HG03558 (cell line): ENCODE results near the gene SKI.

ENCODE experiments used
- ATAC-seq: cut with Tn5 transposase; IDR thresholded peaks from one replicate; pipeline ENCODE4 v1.9.1; 2021; ENCODE audit warnings: moderate number of reproducible peaks; ENCODE audit not compliant: unreplicated experiment; ENCODE audit errors: extremely low read depth

The SKI gene

DNA sequence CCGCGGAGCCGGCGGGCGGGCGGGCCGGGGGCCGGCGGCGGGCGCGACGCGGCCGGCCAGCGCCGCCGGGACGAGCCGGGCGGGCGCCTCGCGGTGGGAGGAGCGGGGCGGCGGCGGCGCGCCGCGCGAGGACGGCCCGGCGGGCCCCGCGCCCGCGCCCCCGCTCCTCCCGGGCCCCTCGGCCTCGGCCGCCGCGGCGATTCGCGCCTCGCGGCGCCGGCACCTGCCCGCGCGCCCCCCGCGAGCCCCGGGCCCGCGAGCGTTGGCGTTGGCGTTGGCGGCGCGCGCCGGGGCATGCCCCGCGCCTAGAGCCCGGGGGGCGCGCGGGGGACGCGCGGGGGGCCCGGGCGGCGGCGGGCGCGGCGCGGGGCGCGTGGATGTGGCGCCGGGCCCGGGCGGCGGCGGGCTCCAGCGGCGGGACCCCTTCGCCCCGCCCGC, at the start of gene SKI:
Gene SKI (plus strand): TSS at position 163 of the 438 bp plus-strand sequence. CDS start 448 bp downstream, outside the sequence.
- ATAC-seq, result no peak

DNA sequence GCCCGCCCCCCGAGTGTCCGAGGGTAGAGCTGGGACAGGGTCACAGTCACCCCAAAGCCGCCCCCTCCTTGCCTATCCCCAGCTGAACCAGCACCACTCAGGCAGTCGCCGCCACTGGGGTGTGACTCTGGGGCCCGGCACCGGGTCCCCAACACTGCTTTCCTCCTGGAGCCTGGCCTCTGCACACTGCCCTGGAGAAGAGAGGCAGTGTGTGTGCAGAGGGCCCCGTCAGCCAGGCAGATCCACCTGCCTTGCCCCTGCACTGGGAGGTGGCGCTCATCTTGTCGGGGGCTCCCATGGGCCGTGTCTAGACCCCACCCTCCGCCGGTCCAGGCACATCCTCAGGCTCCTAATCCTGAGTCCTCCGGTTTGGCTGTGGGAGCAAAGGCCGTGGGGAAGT, 49.2 kb upstream of the SKI start:
- no peak for ATAC-seq

DNA sequence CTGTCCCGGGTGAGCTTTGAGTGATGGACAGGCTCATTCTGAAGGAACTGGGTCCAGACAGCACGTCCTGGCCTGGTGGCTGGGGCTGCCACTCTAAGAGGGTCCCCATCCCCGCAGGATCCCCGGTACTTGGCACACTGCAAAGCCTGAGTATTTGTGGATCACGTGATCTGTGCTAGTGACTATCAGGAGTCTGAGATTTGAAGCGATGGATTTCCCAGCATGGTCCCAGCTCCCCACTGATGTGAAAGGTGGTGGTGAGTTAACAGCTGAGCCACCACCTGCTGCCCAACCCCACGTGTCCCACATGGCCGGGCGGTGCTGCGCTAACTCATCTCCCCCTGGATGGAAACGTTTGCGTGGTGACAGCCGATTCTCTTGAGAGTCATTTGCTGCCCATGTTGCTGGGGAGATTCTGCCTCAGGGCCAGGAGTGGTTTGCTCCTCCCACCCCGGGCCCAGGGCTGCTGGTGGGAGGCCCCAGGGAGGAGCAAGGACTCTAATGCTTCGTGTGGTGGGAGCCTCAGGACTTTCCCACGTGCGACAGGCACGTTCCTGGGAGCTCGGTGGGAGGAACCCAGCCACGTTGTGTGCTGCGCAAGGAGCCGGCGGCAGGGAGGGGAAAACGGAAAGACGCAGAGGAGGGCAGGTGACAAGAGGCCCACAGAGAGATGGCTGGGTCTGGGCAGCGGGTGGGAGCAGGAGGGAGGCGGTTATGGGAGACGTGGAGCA, 48.7 kb upstream of the SKI start:
- ATAC-seq, result no peak

DNA sequence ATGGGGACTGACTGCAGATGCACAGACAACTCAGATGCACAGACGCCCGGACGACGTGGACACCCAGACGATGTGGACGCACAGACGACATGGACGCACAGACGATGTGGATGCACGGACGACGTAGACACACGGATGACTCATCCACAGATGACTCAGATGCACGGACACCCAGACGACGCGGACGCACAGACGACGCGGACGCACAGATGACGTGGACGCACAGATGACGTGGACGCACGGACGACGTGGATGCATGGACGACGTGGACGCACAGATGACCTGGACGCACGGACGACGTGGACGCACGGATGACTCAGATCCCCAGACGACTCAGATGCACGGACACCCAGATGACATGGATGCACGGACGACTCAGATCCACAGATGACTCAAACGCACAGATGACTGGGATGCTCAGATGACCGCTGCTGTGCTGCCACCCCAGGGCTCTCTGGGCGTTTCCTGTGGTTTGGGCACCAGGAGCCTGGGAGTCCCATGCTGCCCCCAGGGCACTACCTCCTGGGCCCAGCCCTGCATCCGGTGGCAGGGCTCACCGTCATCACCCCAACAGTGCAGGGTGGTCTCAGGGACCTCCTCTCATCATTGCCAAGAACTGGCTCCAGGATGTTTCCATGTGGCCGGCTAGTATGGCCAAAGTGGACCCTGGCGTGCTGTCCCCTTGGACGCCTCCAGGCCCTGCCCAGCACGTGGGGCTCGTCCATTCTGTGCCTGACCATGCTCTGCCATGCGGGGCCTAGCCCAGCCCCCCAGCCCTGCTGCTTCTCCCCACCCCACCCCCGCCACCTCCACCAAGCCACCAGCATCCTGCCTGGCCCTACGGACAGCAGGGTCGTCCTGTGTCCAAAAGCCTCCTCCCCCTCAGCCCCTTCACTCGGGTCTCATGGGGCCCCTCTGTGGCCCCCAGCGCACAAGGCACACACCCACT, 47.5 kb upstream of the SKI start:
- ATAC-seq, result no peak

DNA sequence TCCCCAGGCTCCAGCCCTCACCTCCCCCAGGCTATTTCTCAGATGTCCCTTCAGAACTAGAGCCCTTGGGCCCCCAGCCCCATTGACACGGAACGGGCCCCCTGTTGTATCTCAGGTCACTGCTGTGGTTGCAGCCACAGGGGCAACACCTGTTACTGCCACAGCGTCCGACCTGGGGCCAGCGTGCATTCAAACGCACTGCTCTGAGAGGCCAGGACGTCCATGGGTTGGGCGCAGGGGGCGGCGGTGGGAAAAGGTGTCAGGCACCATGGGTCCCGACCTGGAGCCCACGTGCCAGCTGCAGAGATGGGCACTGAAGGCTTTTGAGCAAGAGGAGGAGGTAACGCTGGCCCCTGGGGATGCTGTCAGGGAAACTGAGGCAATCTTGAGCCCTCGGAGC, 46.8 kb upstream of the SKI start:
- ATAC-seq, result no peak

DNA sequence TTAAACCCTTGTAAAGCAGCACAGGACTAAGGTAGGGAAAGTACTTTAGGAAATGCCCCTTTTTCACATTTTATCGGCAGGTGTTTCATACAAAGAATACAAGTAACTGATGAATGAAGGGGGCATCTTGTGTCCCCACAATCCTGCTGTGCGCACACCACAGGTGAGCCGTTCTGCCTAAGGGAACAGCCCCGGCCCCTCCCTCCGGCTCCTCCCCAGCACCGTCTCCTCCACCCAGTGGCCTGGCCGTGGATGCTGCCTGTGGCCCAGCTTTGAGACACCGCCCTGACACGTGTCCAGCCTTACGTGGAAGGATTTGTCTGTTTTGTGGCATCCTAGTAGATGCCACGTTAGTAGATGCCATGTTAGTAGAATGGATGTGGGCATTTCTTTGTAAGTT, 46.4 kb upstream of the SKI start:
- ATAC-seq, result no peak

DNA sequence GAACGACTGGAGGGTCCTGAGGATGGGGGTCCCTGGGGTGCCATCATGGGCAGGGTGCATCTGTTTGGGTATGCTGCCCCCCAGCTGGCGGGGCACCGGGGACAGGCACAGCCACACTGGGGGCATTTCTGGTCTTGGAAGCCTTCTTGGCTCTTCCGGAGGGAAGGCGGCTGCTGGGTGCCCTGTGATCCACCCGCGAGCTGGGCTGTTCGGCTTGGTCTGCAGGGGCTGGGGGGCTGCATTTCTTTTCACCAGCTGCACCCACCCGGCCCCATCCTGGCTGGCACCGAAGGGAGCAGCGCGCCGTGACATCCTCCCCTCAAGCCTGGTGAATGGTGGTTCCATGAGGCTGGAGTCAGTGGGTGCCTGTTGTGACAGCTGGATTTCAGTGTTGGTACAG, 45.7 kb upstream of the SKI start:
- no peak for ATAC-seq

DNA sequence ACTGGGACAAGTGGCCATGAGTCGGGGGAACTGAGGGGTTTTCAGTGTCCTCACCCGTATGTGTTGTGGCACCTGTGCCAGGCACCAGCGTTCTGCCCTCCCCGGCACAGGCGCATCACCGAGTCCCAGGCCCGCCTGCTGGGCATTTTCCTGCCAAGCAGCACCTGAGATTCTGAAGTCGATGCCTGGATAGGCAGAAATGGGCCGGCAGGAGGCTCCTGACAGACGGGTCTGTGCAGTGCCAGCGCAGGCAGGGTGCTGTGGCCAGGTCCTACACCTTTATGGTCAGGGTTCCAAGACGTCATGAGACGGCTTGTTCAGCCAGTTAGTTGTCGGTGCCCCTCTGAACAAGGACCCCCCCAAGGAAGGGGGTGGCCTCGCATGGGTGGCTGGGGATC, 44.2 kb upstream of the SKI start:
- no peak for ATAC-seq

DNA sequence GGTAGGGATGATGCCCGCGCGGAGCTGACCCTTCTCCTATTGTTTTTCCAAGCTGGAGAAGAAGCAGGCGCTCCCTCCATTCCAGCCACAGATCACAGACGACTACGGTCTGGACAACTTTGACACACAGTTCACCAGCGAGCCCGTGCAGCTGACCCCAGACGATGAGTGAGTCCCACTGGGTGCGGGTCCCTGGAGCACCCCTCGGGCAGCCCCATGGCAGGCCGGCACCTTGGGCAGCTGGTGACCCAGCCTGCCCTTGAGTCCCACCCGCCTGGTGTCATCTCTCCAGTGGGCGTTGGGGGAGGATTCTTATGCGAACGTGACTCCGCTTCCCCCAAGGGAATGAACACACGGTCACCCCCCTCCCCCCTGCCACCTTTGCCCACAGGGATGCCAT, 43.6 kb upstream of the SKI start:
- ATAC-seq, result no peak

DNA sequence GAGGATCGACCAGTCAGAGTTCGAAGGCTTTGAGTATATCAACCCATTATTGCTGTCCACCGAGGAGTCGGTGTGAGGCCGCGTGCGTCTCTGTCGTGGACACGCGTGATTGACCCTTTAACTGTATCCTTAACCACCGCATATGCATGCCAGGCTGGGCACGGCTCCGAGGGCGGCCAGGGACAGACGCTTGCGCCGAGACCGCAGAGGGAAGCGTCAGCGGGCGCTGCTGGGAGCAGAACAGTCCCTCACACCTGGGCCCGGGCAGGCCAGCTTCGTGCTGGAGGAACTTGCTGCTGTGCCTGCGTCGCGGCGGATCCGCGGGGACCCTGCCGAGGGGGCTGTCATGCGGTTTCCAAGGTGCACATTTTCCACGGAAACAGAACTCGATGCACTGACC, 43.2 kb upstream of the SKI start:
- ATAC-seq, result no peak

DNA sequence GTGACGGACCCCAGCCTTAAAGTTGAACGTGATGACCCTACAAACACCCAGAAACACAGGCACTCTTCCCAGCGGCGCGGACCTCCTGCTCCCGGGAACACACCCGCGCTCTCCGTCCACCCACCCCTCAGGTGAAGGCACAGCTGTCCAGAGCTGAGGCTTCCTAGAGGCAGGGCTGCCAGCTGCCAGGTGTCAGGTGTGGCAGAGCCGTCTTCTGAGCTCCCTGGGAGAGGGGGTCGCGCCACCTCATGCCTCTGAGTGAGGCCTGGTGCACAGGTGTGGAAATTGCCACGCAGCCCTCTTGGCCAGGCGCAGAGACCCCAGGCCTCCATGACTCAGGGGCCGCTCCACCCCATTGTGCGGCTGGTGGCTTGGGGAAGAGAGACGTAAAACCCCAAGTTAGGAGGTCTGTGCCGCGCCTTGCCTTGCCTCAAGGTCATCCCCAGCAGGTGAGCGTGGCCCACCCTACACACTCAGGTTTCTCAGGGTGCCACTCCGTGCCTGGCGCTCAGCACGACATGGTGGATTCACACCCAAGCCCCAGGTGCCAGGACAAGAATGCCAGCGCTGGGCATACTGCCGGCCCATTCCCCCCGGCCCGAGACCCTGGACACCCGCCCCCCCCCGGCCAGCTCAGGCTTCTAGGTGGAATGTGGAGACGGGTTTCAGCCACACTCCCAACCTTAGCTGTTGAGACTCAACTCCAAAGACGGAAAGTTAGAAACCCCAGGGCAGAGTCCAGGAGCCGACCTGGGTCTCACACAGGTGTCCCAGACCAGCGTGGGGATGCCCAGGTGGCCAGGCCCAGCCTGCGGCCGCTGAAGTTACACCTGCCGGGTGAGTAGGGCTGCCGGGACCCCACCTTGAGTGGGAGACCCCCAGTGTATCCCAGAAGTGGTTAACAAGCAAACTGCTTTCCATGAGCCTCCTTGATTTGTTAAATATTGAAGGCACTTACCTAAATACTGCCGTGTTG, 42.0 kb upstream of the SKI start:
- no peak for ATAC-seq

DNA sequence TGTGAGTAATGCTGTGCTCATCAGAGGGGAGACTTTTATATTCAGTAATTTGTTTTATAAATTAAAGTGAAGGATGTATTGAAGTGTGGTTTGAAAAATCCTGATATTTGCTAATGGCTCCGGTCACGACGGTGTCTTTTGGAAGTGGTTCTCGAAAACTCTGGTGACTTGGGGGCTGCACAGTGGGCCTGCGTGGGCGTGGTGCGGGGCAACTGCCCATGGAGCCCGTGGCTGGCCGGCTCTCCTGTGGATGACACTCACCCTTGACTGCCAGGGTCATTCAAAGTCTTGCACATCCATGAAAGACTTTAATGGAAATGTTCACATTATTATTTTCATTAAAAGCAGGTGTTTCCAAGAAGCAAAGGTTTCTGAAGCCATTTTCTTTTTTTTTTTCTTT, 41.2 kb upstream of the SKI start:
- ATAC-seq, result no peak

DNA sequence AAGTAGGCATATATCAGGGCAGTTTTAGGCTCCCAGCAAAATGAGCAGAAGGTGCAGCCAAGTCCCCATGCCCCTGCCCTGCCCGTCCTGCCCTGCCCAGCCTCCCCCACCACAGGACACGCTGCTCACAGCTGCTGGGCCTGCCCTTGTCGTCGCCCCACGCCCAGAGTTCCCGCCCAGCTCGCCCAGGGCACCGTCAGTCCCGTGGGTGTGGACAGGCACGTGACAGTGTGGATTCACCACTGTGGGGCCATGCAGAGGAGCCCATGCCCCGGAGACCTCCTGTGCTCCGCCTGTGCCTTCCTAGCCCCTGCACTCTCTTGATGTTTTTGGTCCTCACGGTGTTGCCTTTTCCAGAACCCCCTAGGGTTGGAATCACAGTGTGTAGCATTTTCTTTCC, 40.5 kb upstream of the SKI start:
- ATAC-seq, result no peak

DNA sequence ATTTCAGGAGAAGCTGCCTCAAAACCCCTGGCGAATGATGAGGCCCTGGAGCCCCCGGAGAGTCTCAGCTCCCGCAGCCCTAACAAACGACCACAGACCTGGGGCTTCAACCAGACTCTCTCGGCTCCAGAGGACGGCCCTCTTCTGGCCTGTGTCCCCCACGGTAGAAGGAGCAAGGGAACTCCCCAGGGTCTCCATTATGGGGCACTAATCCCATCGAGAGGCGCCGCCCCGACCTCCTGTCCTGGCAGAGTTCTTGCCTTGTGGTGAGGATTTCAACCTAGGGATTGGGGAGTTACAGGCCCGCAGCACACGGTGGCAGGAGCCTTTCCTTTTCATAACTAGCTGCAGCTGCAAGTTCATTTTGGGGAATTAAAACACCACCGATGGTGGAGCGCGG, 39.8 kb upstream of the SKI start:
- no peak for ATAC-seq

DNA sequence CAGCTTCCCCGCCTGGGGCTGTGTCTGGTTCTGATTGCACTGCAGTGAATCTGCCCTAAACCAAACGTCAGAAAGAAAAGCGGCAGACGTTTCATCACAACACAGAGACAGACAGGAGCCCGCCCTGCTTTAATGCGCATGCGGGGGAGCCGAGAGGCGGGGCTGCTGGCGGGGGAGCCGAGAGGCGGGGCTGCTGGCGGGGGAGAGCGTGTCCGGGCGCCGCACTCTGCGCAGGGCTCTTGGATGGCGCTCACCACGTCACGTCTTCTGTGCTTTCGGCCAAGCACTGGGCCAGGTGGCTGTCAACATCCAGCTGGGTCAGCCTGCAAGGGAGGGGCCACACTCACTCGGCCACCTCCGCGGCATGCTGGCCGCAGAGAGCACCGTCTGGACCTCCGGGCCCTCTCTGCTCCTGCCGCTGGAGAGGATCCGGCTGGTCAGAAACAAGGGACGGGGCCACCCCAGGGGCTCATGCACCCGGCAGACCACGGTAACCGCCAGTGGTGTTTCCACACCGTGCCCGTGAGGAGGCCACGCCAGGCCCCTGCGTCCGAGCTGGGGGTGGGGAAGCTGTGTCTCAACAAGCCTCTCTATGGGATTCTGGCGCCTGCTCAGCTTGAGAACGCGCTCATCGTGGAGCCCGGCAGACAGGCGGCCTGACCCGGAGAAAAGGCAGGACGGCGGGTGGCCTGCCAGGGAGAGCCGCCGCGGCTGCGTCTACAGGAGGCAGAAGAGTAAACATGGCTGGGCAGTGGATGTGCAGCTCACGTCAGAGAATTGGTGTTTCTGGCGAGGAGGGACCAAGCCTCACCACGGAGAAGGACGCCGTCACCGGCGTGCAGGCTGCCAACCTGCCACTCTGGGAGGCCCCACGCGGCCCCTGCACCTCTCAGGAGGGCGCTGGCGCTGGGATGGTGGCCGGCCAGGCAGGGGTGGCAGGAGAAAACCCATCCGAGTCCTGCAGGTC, 38.4 kb upstream of the SKI start:
- ATAC-seq, result no peak

DNA sequence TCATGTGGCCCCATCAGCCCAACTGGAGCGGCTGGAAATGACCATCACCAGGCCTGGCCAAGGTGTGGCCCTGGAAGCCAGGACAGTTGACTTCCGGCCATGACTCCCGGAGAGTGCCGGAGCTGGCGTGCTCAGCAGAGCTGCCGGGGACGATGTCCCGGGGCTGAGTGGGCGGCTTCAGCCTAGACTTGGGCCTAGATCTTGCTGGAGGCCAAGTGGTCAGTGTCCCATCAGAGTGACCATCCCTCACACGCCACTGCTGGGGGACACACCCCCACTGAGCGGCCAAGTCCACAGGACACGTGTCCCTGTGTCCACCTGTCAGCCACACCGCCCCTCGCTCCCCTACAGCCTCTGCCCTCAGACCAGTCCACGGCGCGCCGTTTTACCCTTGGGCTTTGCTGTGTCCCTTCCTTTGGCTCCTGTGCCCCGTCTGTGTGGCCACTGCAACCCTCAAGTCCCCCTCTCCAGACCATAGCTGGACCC, 37.6 kb upstream of the SKI start:
- no peak for ATAC-seq

DNA sequence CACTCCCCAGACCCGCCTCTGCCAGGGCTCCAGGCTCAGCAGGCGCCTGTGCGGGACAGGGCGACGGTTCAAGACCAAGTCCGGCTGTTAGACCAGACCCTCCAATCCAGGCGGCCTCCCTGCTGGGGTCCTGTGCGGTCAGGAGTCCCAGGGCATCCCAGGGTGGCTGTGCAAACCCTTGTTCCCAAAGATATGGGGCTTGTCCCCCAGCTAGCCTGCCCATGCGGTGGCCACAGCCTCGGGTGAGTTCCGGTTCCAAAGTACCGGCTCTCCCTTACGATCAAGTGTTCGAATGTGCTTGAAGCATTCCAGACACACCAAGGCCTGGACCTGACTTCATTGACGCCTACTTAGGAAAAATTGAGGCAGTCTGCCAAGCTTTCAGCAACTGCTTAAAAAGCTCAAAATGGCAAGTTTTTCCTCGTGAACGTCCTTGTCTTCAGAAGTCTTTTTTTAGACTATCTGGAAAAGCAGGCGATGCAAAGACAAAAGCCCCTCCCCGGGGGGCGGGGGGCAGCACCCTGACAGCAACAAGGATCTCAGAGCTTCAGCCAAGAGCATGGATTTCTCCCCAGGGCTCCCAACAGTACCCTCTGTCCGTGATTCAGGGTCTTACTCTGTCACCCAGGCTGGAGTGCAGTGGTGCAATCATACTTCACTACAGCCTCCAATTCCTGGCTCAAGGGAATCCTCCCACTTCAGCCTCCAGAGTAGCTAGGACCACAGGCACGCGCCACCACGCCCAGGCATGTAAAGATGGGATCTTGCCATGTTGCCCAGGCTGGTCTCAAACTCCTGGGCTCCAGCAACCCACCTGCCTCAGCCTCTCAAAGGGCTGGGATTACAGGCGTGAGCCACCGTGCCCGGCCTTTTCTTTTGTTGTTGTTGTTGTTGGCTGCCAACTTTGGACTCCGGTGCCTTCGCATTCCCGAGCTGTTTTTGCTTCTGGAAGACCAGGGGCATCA, 35.8 kb upstream of the SKI start:
- ATAC-seq, result no peak
